DOHH2 (cell line): ENCODE results near the gene TBCD.

Experiments
- CTCF ChIP-seq: fragments of 200-600 bp; sonication (generic); IDR thresholded peaks from one replicate; pipeline ENCODE4 v1.5.1; 2014; ENCODE audit warnings: antibody characterized with exemption, mild to moderate bottlenecking, low read depth, low read length; ENCODE audit not compliant: poor library complexity, severe bottlenecking
- EZH2phosphoT487 ChIP-seq: fragments of 200-600 bp; sonication (generic); IDR thresholded peaks from 2 replicates; pipeline ENCODE4 v1.6.1; 2017; ENCODE audit warnings: borderline replicate concordance, mild to moderate bottlenecking, antibody characterized with exemption, low read length, moderate library complexity, mixed read lengths

- TF ChIP-seq CTCF (no peak), EZH2phosphoT487 (no peak)
Measured at GRCh38 chr17:82862191-82862590, 110.3 kb downstream of the TBCD start.
